Lower lobe of right lung (tissue), 2 donors: ENCODE results near the gene FXR2. TPM values are rescaled to one million over a fixed set of nuclear protein-coding genes. Genes with fewer than 3 reads are reported as not detected.

ENCODE experiments used
- ATAC-seq, 2 donors: fragments of 200-7000 bp; cut with Tn5 transposase; one replicate each; pipeline ENCODE4 v1.9.1; 2020 to 2022; ENCODE audit warnings: mild to moderate bottlenecking in 2 of 2, moderate library complexity in 2 of 2
- DNase-seq: peaks from one replicate; pipeline ENCODE4 v3.0.0-alpha.2; 2020
- H3K27ac ChIP-seq: fragments of 200-600 bp; one replicate; pipeline ENCODE4 v1.8.0; 2022
- H3K27me3 ChIP-seq: fragments of 200-600 bp; one replicate; pipeline ENCODE4 v1.8.0; 2022; ENCODE audit warnings: low read depth
- H3K36me3 ChIP-seq: fragments of 200-600 bp; one replicate; pipeline ENCODE4 v1.8.0; 2022; ENCODE audit warnings: mild to moderate bottlenecking
- H3K4me1 ChIP-seq: fragments of 200-600 bp; one replicate; pipeline ENCODE4 v1.8.0; 2022
- H3K4me3 ChIP-seq: fragments of 200-600 bp; one replicate; pipeline ENCODE4 v1.8.0; 2022; ENCODE audit warnings: mild to moderate bottlenecking
- H3K9me3 ChIP-seq: fragments of 200-600 bp; one replicate; pipeline ENCODE4 v1.8.0; 2022
- CTCF ChIP-seq: fragments of 200-600 bp; IDR thresholded peaks from one replicate; pipeline ENCODE4 v1.8.0; 2022; ENCODE audit warnings: antibody characterized with exemption, mild to moderate bottlenecking
- intact Hi-C: fragments of 100-400 bp; cut with DNase I; formaldehyde crosslinking; loops from one replicate; pipeline ENCODE4 v1.11.0; 2022
- total RNA-seq: library from RNA; stranded (reverse); fragmentation: NEBNext Ultra II Directional; extraction: Animal tissue kit (Norgen Biotek cat#: 25700); gene quantifications from one replicate; pipeline ENCODE4 v1.2.1, GENCODE V29; 2021
- donor health status: DM: no; HTN: yes; CAD: no; lungs with severe emphysema.

Gene FXR2
- total RNA-seq, 1 donor from 2014 or later = 36.0 TPM

GRCh38 chr17:7652388-7653356 lies 38.0 kb upstream of the FXR2 start:
- intact Hi-C loops = no loop called here
- H3K4me3 ChIP-seq = no peak overlapping the region
- TF ChIP-seq CTCF = no peak
- no peak overlapping the region for H3K27ac ChIP-seq
- H3K27me3 ChIP-seq = peaks cover 37% of the 10 kb centered on the region
- peaks cover 20% of the 10 kb centered on the region for H3K4me1 ChIP-seq
- H3K36me3 ChIP-seq = no peaks in the 10 kb centered on the region
- no peak for DNase-seq
- no peak for ATAC-seq
- no peaks in the 10 kb centered on the region for H3K9me3 ChIP-seq

GRCh38 chr17:7651665-7652387 lies 37.1 kb upstream of the FXR2 start:
- no peak for TF ChIP-seq CTCF
- intact Hi-C loops = no loop called here
- peak overlapping the region; percentile 58 for H3K4me3 ChIP-seq
- no peaks in the 10 kb centered on the region for H3K9me3 ChIP-seq
- peaks cover 20% of the 10 kb centered on the region for H3K4me1 ChIP-seq
- no peak for DNase-seq
- no peak overlapping the region for H3K27ac ChIP-seq
- ATAC-seq = peak; percentile 2 to 22
- no peaks in the 10 kb centered on the region for H3K36me3 ChIP-seq
- peaks cover 37% of the 10 kb centered on the region for H3K27me3 ChIP-seq

- TF ChIP-seq CTCF = no peak
- peaks cover 20% of the 10 kb centered on the region for H3K4me1 ChIP-seq
- no peaks in the 10 kb centered on the region for H3K9me3 ChIP-seq
- H3K4me3 ChIP-seq = peak overlapping the region; percentile 58
- intact Hi-C loops = no loop called here
- H3K27me3 ChIP-seq = peaks cover 37% of the 10 kb centered on the region
- no peak overlapping the region for H3K27ac ChIP-seq
- DNase-seq = no peak
- no peaks in the 10 kb centered on the region for H3K36me3 ChIP-seq
- peak in 1 of 2 donors; percentile 7 for ATAC-seq
Measured at GRCh38 chr17:7651097-7651664, 36.5 kb upstream of the FXR2 start.

GRCh38 chr17:7650509-7651096 lies 35.9 kb upstream of the FXR2 start, which contains the start of gene ATP1B2:
Gene ATP1B2, plus strand, starts transcription at chr17:7650926. Its CDS starts 593 bp downstream, at chr17:7651519.
- ATAC-seq = peak; percentile 79 to 83
- no peak within 1 kb of the TSS for H3K27ac ChIP-seq
- intact Hi-C loops = no loop called here
- TF ChIP-seq CTCF = no peak
- DNase-seq = peak; percentile 78
- peaks cover 20% of the 10 kb centered on the region for H3K4me1 ChIP-seq
- no peaks in the 10 kb centered on the region for H3K9me3 ChIP-seq
- peak within 1 kb of the TSS; percentile 58 for H3K4me3 ChIP-seq
- H3K27me3 ChIP-seq = peaks cover 37% of the 10 kb centered on the region
- no peaks in the 10 kb centered on the region for H3K36me3 ChIP-seq

- ATAC-seq = no peak
- DNase-seq = no peak
- Histone ChIP-seq H3K9me3 (no peaks in the 10 kb centered on the region), H3K4me3 (no peak overlapping the region), H3K36me3 (no peaks in the 10 kb centered on the region), H3K4me1 (peaks cover 20% of the 10 kb centered on the region), H3K27ac (no peak overlapping the region), H3K27me3 (peaks cover 31% of the 10 kb centered on the region)
- no peak for TF ChIP-seq CTCF
- intact Hi-C loops = no loop called here
Measured at GRCh38 chr17:7647018-7647417, 32.3 kb upstream of the FXR2 start.
